Gastrocnemius medialis (tissue), 4 donors: ENCODE data around the gene ZFP36L2. TPM values are rescaled to one million over a fixed set of nuclear protein-coding genes. Genes with fewer than 3 reads are reported as not detected.
A peak's percentile ranks its signal among the peaks of the same experiment; 100 is the strongest.

Experiments used
- ATAC-seq, 2 donors: fragments of 150-250 bp; one replicate each; pipeline ENCODE4 v1.9.1; 2016
- DNase-seq, 2 donors: peaks; one replicate each; pipeline ENCODE4 v3.0.0-alpha.2; 2019
- H3K27ac ChIP-seq, 4 donors: fragments of 200-600 bp; sonication (generic); 1 replicate in 1 of 4; 2 replicates in 3 of 4; pipeline ENCODE4 v1.5.1; 2016 to 2018; ENCODE audit warnings: mild to moderate bottlenecking in 2 of 4, moderate library complexity in 1 of 4
- H3K27me3 ChIP-seq, 3 donors: fragments of 200-600 bp; sonication (generic) in 2 of 3; 1 replicate in 1 of 3; 2 replicates in 2 of 3; pipeline versions ENCODE4 v1.5.1 to v1.6.0; 2016 to 2019; ENCODE audit warnings: mild to moderate bottlenecking in 1 of 3, moderate library complexity in 1 of 3
- H3K36me3 ChIP-seq, 2 donors: fragments of 200-600 bp; sonication (generic) in 1 of 2; one replicate each; pipeline ENCODE4 v1.5.1; 2017 to 2018
- H3K4me1 ChIP-seq, 2 donors: fragments of 200-600 bp; sonication (generic) in 1 of 2; one replicate each; pipeline ENCODE4 v1.5.1; 2016 to 2017; ENCODE audit warnings: mild to moderate bottlenecking in 2 of 2
- H3K4me3 ChIP-seq, 4 donors: fragments of 200-600 bp; sonication (generic) in 3 of 4; 1 replicate in 1 of 4; 2 replicates in 3 of 4; pipeline ENCODE4 v1.5.1; 2016 to 2019; ENCODE audit warnings: mild to moderate bottlenecking in 2 of 4
- H3K9me3 ChIP-seq, 3 donors: fragments of 200-600 bp; sonication (generic) in 2 of 3; 1 replicate in 1 of 3; 2 replicates in 2 of 3; pipeline ENCODE4 v1.5.1; 2016 to 2019
- CTCF ChIP-seq, 5 experiments: fragments of 450-650 bp in 3 of 5; fragments of 200-600 bp in 2 of 5; sonication (generic) in 2 of 5; IDR thresholded peaks in 4 of 5; conservative IDR thresholded peaks in 1 of 5; 1 replicate in 4 of 5; 2 replicates in 1 of 5; pipeline ENCODE4 v1.5.1; 2016 to 2019; ENCODE audit warnings: antibody characterized with exemption in 5 of 5, mild to moderate bottlenecking in 3 of 5, moderate library complexity in 3 of 5
- POLR2A ChIP-seq, 2 donors: fragments of 450-650 bp; IDR thresholded peaks; one replicate each; pipeline ENCODE4 v1.6.1; 2017; ENCODE audit warnings: antibody characterized with exemption in 2 of 2, mild to moderate bottlenecking in 2 of 2, moderate library complexity in 2 of 2
- in situ Hi-C, 4 donors: fragments of 200-750 bp; cut with MboI; loops; one replicate each; pipeline versions ENCODE4 v1.15.0 to v1.8.0; 2017; ENCODE audit warnings: low sequenced_read_pairs in 4 of 4
- intact Hi-C: fragments of 100-400 bp; cut with DNase I; formaldehyde crosslinking; loops from one replicate; pipeline ENCODE4 v1.15.1; 2023; ENCODE audit warnings: low total_unique reads
- total RNA-seq, 4 donors: library from RNA; depleted of rRNA; stranded (reverse); fragments of >200 nt; gene quantifications; one replicate each; pipeline versions ENCODE4 v1.1.0 to v1.2.3, GENCODE V29; 2016

Gene ZFP36L2
- total RNA-seq, 4 donors from 2014 or later = 15.5 to 58.6 (median 44.8) TPM

- in situ Hi-C loops = no loop called here
These were observed 13.5 kb downstream of the ZFP36L2 start for GRCh38 chr2:43212931-43213330.

GRCh38 chr2:43212216-43212835 is 14.1 kb downstream of the ZFP36L2 start:
- in situ Hi-C loops = no loop called here
- Histone ChIP-seq H3K27me3 (no peaks in the 10 kb centered on the region), H3K27ac (peak overlapping the region in 2 of 4 donors; percentile 25 to 50), H3K9me3 (no peaks in the 10 kb centered on the region), H3K4me1 (peaks cover 12 to 18% of the 10 kb centered on the region in 2 donors), H3K36me3 (no peaks in the 10 kb centered on the region), H3K4me3 (no peak overlapping the region)
- no peak for ATAC-seq
- TF ChIP-seq CTCF (IDR thresholded peaks at IDR 0.05 in 4 of 5, conservative IDR thresholded peaks at IDR 0.05 in 1 of 5) (no peak), POLR2A (IDR thresholded peaks at IDR 0.05) (no peak)
- DNase-seq = no peak
- intact Hi-C loops = no loop called here

More at GRCh38 chr2:43212931-43213330, 13.5 kb downstream of the ZFP36L2 start:
- no peaks in the 10 kb centered on the region for H3K9me3 ChIP-seq
- DNase-seq (peak; percentile 40 to 65), ATAC-seq (peak; percentile 8 to 20)
- peak overlapping the region; percentile 7 to 50 (median 30) for H3K27ac ChIP-seq
- intact Hi-C loops = no loop called here
- no peaks in the 10 kb centered on the region for H3K36me3 ChIP-seq
- H3K27me3 ChIP-seq = no peaks in the 10 kb centered on the region
- H3K4me1 ChIP-seq = peaks cover 18 to 22% of the 10 kb centered on the region in 2 donors
- TF ChIP-seq CTCF (IDR thresholded peaks at IDR 0.05 in 4 of 5, conservative IDR thresholded peaks at IDR 0.05 in 1 of 5) (no peak), POLR2A (IDR thresholded peaks at IDR 0.05) (no peak)
- H3K4me3 ChIP-seq = no peak overlapping the region

- Histone ChIP-seq H3K27me3 (no peaks in the 10 kb centered on the region), H3K9me3 (no peaks in the 10 kb centered on the region), H3K36me3 (no peaks in the 10 kb centered on the region), H3K4me1 (peaks cover 3 to 9% of the 10 kb centered on the region in 2 donors), H3K4me3 (no peak overlapping the region), H3K27ac (peak overlapping the region in 2 of 4 donors; percentile 18 to 28)
- intact Hi-C loops (no loop called here), in situ Hi-C loops (no loop called here)
- DNase-seq = peak in 1 of 2 donors; percentile 47
- ATAC-seq = no peak
- no peak for TF ChIP-seq CTCF (IDR thresholded peaks at IDR 0.05 in 4 of 5, conservative IDR thresholded peaks at IDR 0.05 in 1 of 5)
These were observed 15.7 kb downstream of the ZFP36L2 start for GRCh38 chr2:43210467-43211303.

GRCh38 chr2:43210125-43210466 is 16.3 kb downstream of the ZFP36L2 start:
- ATAC-seq (no peak), DNase-seq (no peak)
- Histone ChIP-seq H3K27ac (no peak overlapping the region), H3K4me3 (no peak overlapping the region), H3K36me3 (no peaks in the 10 kb centered on the region), H3K9me3 (no peaks in the 10 kb centered on the region), H3K4me1 (peaks cover 0 to 4% of the 10 kb centered on the region in 2 donors), H3K27me3 (no peaks in the 10 kb centered on the region)
- in situ Hi-C loops (no loop called here), intact Hi-C loops (no loop called here)
- no peak for TF ChIP-seq POLR2A (IDR thresholded peaks at IDR 0.05)
- no peak for TF ChIP-seq CTCF (IDR thresholded peaks at IDR 0.05 in 4 of 5, conservative IDR thresholded peaks at IDR 0.05 in 1 of 5)
